PC-9 (cell line): ENCODE measurements around the gene POLE4.

Experiments used
- CTCF ChIP-seq: fragments of 200-600 bp; sonication (generic); conservative IDR thresholded peaks from 2 replicates; pipeline ENCODE4 v1.6.1; 2017; ENCODE audit warnings: mixed run types, antibody characterized with exemption, mild to moderate bottlenecking, moderate library complexity
- EZH2 ChIP-seq: fragments of 200-600 bp; sonication (generic); IDR thresholded peaks from 2 replicates; pipeline ENCODE4 v1.8.0; 2017; ENCODE audit warnings: antibody characterized with exemption, low read depth

DNA sequence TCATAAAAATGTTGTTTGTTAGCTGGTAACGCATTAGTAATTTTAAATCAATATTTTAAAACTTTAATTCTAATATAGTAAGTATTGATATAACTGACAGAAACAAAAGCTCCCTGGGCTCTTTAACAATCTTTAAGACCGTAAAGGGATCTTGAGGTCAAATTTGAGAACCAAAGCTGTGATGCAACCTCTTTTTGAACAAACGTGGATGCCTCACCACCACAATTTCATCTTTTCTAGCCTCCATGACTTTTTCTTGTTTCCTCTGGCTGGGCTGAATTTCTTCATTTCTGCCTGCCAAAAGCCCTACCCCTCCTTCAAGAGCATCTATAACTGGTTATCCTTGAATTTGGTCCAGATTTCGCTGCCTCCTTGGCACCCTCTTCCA lies 563 bp upstream of the POLE4 start:
- TF ChIP-seq CTCF = no peak
- TF ChIP-seq EZH2 = no peak
